ENCODE measurements around the gene PRM3.
A peak's percentile ranks its signal among the peaks of the same experiment; 100 is the strongest.
"Not testable (repeated sequence)": the region's sequence is repeated elsewhere in the genome, so short reads cannot be mapped to it uniquely, and the experiment has no call there.

The PRM3 gene

DNA sequence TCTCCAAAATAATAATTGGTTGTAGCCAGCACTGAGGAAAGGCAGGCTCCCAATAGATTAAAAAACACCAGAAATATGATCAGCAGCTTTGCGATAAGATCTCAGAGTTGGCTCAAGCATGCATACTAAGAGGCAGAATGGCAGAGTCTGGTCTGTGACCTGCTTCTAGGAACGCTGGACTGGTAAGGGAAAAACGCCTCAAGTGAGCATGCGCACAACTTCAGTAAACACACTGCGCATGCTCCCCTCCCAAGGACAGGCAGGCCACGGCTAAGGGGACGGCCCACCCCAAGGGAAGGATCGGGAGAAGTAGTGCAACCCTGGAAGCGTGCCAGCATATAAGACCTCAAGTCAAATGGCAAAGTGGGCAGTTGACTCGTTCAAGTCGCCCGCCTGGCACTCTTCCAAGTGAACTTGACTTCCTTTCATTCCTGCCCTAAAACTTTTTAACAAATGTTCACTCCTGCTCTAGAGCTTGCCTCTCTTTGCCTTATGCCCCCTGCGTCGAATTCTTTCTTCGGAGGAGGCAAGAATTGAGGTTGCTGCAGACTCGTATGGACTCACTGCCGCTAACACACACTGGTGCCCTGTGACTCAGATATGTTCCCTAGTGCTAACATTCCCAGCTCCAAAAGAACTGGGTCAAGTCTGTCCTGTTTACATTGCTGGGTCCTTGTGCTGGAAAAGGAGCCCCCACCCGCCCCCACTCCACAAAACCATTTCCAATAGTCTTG is 30.1 kb upstream of the PRM3 start:
- DNase-seq: no peak

DNA sequence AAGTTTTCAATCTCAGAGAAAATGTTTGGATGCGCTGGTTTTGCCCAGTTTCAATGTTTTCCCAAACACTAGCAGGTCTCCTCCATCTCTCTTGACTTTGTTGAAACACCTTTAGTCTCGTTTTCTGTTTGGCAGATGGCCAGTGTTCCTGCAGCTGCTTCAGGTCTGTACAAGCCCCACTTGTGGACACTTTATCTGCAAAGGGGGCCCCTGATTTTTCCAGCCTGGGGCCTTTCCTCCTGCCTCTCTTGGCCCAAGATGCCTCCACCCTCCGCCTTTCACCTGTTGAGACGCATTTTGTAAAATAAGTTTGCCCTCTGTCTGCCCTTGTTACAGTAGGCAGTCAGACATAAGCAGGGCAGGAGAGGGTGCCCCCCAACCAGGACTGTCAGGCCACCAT is 29.5 kb upstream of the PRM3 start:
- DNase-seq: no peak

DNA sequence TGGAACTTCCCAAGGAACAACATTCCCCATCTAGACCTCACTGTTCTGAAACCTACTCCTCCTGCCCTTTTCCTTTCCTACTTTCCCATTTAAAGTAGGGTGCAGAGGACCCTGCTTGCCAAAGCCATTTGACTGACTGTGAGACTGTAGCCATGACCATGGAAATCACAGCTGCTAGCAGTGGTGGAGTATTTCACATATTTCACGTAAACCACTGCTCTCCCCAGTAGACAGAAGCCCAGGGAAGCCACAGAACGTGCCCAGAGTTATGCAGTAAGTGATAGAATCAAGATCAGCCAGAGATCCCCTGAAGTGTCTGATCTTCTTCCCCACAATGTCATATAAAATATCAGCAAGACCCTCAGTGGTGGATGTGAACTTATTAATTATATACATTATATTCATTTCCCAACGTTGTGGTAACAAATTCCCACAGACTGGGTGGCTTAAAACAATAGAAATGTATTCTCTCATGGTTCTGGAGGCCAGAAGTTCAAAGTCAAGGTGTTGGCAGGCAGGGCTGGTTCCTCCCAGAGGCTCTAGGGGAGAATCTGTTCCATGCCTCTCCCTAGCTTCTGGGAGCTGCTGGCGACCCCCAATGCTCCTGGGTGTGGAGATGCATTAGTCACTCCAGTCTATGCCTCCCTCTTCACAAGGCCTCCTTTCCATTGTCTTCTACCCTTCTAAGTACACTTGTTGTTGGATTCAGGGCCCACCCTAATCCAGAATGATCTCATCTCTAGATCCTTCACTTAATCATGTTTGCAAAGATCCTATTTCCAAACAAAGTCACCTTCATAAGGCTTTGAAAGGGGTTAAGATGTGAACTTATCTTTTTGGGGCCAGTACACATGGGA is 28.4 kb upstream of the PRM3 start:
- no peak for DNase-seq

DNA sequence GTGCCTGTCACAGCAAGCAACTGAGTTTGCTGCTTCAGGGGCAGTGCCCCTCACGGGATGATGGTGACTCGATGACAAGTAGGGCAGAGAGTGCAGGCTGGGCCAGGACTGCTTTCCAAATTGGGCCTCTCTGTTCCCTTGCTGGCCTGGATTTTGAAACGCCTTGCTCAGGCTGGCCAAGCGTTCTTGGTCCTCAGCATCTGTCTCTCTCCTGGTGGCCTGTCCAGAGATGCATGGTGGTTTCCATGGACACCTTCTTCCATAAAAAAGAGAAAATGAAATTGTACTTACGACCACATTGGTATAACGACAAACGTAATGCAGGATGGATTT is 27.1 kb upstream of the PRM3 start:
- no peak for DNase-seq

DNA sequence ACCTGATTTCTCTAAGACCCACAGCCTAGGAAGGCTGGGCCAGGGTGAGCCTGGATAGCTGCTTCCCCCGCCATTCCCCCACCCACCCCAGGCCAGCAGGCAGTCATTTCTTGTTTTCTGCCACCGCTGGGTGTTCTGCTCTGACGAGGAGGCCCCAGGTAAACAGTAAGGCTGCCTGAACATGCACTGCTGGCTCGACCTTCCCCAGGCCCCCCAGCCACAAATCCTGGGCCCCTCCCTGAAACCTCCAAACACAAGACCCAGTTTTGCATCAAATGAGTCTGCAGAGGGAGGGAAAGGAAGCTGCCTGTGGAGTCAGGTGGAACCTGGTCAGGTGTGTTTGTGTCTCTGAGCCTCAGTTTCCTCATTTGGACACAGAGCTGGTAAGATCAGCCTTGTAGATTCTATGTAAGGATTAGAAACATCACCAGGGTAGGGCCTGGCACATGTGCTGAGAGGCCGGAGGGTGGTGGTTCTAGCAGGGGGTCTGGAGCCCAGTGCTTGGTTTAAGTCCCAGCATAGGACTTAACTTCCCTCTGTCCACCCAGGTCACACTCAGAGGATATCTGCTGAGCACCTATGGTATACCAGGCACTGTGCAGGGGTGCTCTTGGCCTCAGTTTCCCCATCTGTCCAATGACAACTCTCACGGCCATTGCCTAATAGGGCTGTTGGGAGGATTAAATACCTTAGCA is 26.6 kb upstream of the PRM3 start:
- DNase-seq: no peak

DNA sequence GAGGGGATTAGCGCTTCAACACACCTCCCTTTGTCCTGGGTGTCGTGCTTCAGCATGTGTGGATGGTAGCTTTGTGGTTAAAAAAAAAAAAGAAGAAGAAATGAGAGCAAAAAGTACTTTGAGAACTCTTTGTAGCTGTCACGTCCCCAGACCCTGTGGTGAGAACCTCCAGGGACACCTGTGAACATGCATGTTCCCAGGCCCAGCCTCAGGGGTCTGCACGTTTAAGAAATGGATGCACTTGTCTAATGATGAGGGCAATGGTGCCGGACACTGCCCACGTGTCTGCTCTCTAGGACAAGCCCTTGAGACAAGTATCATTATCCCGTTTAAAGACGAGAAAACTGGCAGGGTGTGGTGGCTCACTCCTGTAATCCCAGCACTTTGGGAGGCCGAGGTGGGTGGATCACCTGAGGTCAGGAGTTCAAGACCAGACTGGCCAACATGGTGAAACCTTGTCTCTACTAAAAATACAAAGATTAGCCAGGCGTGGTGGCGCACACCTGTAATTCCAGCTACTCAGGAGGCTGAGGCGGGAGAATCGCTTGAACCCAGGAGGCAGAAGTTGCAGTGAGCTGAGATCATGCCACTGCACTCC is 25.6 kb upstream of the PRM3 start:
- not testable (repeated sequence) for DNase-seq

DNA sequence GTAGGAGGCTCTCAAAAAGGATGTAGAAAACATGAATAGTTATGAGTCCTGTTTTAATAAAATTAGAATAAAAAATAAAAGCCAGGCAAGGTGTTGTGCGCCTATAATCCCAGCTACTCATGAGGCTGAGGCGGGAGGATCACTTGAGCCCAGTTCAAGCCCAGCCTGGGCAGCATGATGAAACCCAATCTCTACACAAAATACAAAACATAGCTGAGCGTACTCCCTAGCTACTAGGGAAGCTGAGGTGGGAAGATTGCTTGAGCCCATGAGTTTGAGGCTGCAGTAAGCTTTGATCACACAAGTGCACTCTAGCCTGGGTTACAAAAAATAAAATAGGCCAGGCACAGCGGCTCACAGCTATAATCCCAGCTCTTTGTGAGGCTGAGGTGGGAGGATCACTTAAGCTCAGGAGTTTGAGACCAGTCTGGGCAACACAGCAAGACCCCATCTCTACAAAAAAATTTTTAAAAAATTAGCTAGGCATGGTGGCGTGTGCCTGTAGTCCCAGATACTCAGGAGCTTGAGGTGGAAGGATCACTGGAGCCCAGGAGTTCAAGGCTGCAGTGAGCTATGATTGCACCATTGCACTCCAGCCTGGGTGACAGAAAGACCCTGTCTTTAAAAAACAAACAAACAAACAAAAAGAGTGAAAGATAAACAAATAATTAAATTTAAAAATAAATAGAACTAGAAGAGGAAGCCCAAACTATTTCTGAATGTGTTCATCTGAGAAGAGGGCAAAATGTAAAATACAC is 24.9 kb upstream of the PRM3 start:
- DNase-seq: no peak

DNA sequence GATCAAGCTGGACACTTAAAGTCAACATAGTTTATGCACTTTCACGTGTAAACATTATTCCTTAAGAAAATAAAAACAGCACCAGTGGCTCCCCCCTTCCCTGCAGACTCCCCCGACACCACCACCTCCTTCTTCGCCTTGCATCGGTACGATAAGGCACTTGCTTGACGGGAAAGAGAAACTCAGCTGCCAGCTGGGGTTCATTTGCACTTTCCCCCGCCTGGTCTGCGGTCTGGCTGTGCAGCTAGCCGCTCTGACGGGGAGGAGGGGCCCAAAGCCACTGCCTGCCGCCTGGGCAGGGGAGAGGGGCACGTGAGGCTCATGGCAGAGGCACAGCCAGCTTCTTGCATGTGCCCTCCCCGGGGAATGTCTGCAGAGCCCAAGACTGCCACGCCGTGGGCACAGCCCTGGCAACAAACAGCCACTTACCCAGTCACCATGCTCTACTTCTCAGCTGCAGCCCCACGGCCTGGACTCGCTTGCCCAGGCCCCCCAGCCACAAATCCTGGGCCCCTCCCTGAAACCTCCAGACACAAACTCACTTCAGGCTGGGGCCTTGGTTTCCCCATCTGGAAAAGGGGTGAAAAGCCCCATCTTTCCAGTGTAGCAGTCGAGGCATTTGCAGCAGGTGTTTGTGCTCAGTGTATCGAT is 24.2 kb upstream of the PRM3 start:
- peak; percentile 90 for DNase-seq

DNA sequence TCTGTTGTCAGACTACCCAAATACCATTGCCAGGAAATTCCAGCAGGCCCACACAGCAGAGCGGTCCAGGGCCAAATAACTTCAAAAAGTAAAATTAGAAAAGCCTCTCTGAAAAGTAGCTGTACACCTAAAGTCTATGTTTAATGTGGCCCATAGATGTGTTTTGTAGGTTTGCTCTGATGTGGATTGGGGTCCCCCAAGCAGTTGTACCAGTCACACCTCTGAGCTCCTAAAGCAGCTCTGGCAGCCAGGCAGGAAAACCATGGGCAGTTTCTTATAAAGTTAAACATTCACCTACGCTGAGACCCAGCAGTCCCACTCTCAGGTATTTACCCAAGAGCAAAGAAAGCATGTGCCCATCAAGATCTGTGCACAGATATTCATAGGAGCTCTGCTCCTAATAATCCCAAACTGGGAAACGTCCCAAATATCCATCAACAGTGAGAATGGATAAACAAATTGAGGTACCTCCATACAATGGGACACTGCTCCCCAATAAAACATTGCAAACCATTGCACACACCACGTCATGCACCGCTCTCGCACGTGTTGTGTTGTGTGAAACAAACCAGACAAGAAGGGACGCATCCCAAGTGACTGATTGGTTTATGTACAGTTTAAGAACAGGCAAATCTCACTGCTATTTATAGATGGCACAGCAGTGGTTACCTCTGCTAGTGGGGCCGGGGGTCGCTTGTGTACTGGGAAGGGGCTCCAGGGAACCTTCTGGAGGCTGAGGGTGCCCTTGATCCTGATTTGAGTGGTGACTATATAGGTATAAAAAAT is 23.5 kb upstream of the PRM3 start:
- no peak for DNase-seq

DNA sequence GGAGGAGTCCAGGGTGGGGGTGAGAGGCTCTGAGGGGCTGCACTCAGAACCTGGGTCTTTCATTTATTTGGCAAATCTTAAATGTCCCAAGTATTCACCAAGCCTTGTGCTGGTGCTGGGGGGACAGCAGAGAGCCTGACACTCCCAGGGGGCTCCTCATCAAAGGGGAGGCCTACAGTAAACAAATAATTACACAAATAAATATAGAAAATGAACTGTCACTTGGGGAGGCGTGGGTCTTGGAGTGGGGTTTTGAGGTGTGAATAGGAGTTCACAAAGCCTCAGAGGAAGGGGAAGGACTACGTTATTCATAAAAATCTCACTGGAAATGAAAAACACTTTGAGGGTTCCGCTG is 22.9 kb upstream of the PRM3 start:
- no peak for DNase-seq

DNA sequence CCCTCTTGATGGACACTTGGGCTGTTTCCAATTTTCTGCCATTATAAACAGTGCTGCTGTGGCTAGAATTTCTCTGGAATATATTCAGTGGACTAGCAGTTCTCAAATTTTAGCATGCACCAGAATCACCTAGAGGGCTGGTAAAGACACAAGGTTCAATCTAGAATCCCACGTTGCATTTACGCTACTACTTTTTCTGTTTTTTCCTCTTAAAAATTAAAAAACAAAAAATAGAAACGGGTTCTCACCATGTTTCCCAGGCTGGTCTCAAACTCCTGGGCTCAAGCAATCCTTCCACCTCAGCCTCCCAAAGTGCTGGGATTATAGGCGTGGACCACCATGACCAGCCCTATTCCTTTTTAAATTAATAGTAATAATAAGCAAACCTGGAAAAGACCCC is 22.2 kb upstream of the PRM3 start:
- DNase-seq: no peak

DNA sequence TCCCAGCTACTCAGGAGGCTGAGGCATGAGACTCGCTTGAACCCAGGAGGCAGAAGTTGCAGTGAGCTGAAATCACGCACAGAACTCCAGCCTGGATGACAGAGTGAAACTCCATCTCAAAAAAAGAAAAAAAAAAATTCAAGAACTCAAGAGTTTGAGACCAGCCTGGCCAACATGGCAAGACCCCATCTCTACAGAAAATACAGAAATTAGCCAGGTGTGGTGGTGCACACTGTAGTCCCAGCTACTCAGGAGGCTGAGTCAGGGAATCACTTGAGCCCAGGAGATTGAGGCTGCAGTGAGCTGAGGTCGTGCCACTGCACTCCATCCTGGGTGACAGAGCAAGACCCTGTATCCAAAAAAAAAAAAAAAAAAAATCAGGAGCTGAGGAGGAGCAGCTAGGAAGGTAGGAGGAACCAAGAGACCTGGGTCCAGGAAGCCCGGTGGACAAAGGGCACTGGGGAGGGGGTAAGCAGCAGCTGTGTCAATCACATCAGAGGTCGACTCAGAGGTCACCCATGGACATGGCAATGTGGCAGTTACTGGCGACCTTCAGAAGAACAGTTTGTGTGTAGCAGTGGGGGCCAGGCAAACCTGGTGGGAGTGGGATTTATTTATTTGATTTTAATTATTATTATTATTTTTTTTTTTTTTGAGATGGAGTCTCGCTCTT is 18.8 kb upstream of the PRM3 start:
- no peak for DNase-seq

DNA sequence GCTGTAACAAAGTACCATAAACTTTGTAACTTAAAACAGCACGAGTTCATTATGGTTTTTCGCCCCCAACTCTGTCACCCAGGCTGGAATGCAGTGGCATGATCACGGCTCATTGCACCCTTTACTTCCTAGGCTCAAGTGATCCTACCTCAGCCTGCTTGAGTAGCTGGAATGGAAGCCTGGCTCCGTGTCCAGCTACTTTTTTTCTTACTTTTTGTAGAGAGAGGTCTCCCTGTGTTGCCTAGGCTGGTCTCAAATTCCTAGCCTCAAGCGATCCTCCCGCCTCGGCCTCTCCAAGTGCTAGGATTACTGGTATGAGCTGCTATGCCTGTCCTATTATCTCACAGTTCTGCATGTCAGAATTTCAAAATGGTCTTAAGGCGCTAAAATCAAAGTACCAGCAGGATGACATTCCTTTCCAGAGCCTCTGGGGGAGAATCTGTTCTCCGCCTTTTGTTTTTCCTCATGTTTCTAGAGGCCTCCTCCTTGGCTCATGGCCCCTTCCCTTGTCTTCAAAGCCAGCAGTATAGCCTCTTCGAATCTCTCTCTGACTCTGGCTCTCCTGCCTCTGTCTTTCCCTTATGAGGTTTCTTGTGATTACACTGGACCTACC is 17.8 kb upstream of the PRM3 start:
- no peak for DNase-seq

DNA sequence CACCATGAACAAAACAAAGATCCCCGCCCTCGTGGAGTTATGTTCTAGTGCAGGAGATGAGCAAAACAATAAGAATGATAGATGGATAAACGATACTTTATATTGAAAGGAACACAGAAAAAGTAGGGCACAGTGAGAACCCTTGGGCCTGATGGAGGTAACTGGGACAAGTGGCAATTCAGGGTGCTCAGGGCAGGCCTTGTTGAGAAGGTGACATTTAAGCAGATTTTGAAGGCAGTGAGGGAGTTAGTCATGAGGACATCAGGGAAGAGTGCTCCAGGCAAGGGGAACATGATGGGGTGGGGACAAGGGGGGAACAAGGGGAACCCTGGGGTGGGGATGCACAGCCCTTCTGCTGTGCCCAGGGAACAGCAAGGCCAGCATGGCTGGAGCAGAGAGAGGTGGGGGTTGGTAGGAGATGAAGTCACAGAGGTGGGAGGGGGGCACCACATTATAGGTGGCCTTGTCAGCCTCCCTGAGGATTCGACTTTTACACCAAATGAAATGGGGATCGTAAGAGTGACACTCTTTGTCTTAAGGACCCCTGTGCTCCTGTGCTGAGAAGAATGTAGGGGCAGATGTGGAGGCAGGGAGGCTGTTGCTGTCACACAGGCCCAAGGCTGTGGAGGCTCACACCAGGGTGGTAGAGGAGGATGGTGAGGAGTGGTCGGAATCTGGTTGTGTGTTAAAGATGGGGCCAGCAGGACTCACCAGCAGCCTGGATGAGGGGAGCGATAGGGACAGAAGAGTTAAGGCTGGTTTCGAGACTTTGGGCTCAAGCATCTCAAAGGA is 16.9 kb upstream of the PRM3 start:
- DNase-seq: no peak

DNA sequence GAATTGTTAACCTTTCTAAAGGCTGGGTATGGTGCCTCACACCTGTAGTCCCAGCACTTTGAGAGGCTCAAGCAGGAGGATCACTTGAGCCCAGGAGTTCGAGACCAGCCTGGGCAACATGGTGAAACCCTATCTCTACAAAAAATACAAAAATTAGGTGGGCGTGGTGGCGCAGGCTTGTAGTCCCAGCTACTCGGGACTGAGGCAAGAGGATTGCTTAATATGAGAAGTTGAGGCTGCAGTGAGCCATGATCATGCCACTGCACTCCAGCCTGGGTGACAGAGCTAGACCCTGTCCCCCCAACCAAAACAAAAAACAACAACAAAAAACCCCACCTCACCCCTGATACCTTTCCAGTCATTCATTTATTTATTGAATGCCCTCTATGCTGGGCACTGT is 16.3 kb upstream of the PRM3 start:
- not testable (repeated sequence) for DNase-seq

DNA sequence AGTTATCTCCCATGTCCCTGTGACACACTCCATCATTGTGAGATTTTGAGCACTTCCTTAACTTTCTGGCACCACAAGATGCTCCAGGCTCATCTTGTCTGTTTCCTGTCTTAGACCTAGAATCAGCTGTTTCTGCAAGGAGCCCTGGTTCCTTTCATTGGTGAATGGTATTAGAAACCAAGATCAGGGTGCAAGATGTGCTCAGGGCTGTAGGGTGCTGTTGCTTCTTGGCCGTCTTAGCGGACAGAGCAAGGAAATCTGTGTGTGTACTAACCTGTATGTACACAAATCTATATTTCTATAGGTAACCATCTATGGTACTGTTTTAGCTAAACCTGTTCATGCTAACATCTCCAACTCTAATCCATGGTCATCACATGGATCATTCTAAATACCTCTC is 15.8 kb upstream of the PRM3 start:
- DNase-seq: no peak

DNA sequence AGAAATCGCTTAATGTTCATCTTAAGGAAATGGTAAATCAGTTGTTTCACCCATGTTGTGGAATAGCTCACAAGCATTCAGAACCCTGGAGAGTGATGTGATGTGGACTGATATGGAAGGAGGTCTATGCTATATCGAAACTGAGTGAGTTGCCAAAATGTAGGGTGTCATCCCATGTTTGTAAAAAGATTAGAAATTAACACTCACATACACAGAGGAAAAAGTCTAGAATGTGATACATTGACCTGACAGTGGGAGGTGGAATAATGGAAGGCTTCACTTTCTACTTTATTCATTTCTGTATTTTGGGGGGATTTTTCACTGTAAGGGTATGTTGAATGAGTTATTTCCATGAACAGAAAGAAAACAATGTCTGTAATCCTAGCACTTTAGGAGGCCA is 12.4 kb upstream of the PRM3 start:
- no peak for DNase-seq

DNA sequence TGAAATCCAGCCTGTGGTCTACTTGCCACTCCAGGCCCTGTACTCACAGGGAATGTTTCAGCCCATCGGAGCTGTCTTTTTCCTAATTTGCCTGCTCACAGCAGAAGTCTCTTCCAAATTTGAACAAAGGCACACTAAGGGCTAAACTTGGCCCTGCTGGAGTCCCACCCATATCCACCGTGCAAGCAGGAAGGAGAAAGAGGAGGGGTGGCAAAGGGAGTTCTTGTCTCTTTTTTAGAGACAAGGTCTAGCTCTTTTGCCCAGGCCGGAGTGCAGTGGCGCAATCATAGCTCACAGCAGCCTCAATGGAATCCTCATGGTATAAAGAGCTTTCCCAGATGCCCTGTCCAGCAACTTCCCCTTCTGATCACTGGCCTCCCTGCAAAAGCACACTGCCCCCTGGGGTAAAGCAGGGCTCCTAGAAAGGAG is 10.4 kb upstream of the PRM3 start:
- no peak for DNase-seq

All from GF-D8 (cell line).